NCI-H748 (cell line): ENCODE measurements around the gene C11orf91.
"Not testable (repeated sequence)": the region's sequence is repeated elsewhere in the genome, so short reads cannot be mapped to it uniquely, and the experiment has no call there.

Source experiments
- DNase-seq: peaks from one replicate; lab custom pipeline; 2025; ENCODE audit not compliant: unreplicated experiment; lab: John Stamatoyannopoulos, UW

The C11orf91 gene

GRCh38 chr11:33698921-33699320, 1.7 kb downstream of the C11orf91 start:
- no peak for DNase-seq

- no peak for DNase-seq
These were observed 2.6 kb downstream of the C11orf91 start for GRCh38 chr11:33697997-33698396.

GRCh38 chr11:33696931-33697638, 3.5 kb downstream of the C11orf91 start:
- no peak for DNase-seq

GRCh38 chr11:33696411-33696810, 4.2 kb downstream of the C11orf91 start:
- DNase-seq: no peak

- peak; percentile 8 for DNase-seq
These were observed 5.5 kb downstream of the C11orf91 start for GRCh38 chr11:33695051-33695566.

- no peak for DNase-seq
These were observed 6.1 kb downstream of the C11orf91 start for GRCh38 chr11:33694346-33695050.

GRCh38 chr11:33692541-33692940, 8.1 kb downstream of the C11orf91 start:
- no peak for DNase-seq

GRCh38 chr11:33692013-33692504, 8.6 kb downstream of the C11orf91 start:
- peak; percentile 70 for DNase-seq

- peak; percentile 19 for DNase-seq
These were observed 9.4 kb downstream of the C11orf91 start for GRCh38 chr11:33691066-33691864.

- no peak for DNase-seq
These were observed 10.1 kb downstream of the C11orf91 start for GRCh38 chr11:33690290-33691065.

GRCh38 chr11:33689501-33689900, 11.1 kb downstream of the C11orf91 start:
- no peak for DNase-seq

GRCh38 chr11:33689085-33689484, 11.5 kb downstream of the C11orf91 start:
- no peak for DNase-seq

GRCh38 chr11:33687733-33688479, 12.7 kb downstream of the C11orf91 start:
- peak; percentile 84 for DNase-seq

GRCh38 chr11:33685082-33685481, 15.5 kb downstream of the C11orf91 start:
- no peak for DNase-seq

GRCh38 chr11:33684003-33684706, 16.5 kb downstream of the C11orf91 start:
- DNase-seq: no peak

- DNase-seq: peak; percentile 64
These were observed 18.2 kb downstream of the C11orf91 start for GRCh38 chr11:33682446-33682845.

GRCh38 chr11:33682019-33682418, 18.6 kb downstream of the C11orf91 start:
- DNase-seq: no peak

GRCh38 chr11:33678616-33679015, 22.0 kb downstream of the C11orf91 start:
- DNase-seq: not testable (repeated sequence)
